H9 (cell line): Measurements from ENCODE around the gene SF3B3. TPM values are rescaled to one million over a fixed set of nuclear protein-coding genes. Genes with fewer than 3 reads are reported as not detected.

Experiments
- DNase-seq: peaks from one replicate; pipeline ENCODE4 v3.0.0-alpha.2; 2017
- H2AFZ ChIP-seq: one replicate; pipeline ENCODE4 v1.6.1; 2013; ENCODE audit warnings: mild to moderate bottlenecking, low read length, control low read depth, moderate library complexity
- H2AK5ac ChIP-seq: 2 replicates; pipeline ENCODE4 v1.6.1; 2013; ENCODE audit warnings: low read length, control low read depth, mixed read lengths; ENCODE audit not compliant: insufficient read length
- H2BK120ac ChIP-seq: one replicate; pipeline ENCODE4 v1.6.1; 2013; ENCODE audit warnings: low read depth, mild to moderate bottlenecking, low read length, control low read depth, inconsistent platforms; ENCODE audit not compliant: poor library complexity, severe bottlenecking
- H2BK12ac ChIP-seq: 2 replicates; pipeline ENCODE4 v1.6.1; 2013; ENCODE audit warnings: low read length, control low read depth, mixed read lengths, low read depth; ENCODE audit not compliant: insufficient read length
- H2BK15ac ChIP-seq: 2 replicates; pipeline ENCODE4 v1.6.1; 2013; ENCODE audit warnings: low read depth, low read length, control low read depth
- H2BK20ac ChIP-seq: one replicate; pipeline ENCODE4 v1.6.1; 2013; ENCODE audit warnings: low read depth, mild to moderate bottlenecking, low read length, control low read depth, inconsistent platforms; ENCODE audit not compliant: poor library complexity, severe bottlenecking
- H2BK5ac ChIP-seq: 2 replicates; pipeline ENCODE4 v1.6.1; 2013; ENCODE audit warnings: low read length, control low read depth, mixed read lengths; ENCODE audit not compliant: insufficient read length
- H3K14ac ChIP-seq: 2 replicates; pipeline ENCODE4 v1.6.1; 2013; ENCODE audit warnings: low read length, control low read depth; ENCODE audit not compliant: insufficient read depth
- H3K18ac ChIP-seq: 2 replicates; pipeline ENCODE4 v1.6.1; 2013; ENCODE audit warnings: low read depth, mild to moderate bottlenecking, mixed read lengths, low read length, control low read depth; ENCODE audit not compliant: insufficient read length
- H3K23ac ChIP-seq: 2 replicates; pipeline ENCODE4 v1.6.1; 2013; ENCODE audit warnings: low read length, control low read depth, mixed read lengths, low read depth; ENCODE audit not compliant: insufficient read length
- H3K23me2 ChIP-seq: 2 replicates; pipeline ENCODE4 v1.6.1; 2013; ENCODE audit warnings: low read depth, mild to moderate bottlenecking, mixed read lengths, low read length, control low read depth; ENCODE audit not compliant: insufficient read length, poor library complexity, severe bottlenecking
- H3K27ac ChIP-seq: 2 replicates; pipeline ENCODE4 v1.5.1; 2013; ENCODE audit warnings: low read length, control low read depth, mixed read lengths, low read depth; ENCODE audit not compliant: insufficient read length
- H3K27me3 ChIP-seq: 2 replicates; pipeline ENCODE4 v1.6.1; 2013; ENCODE audit warnings: low read length, control low read depth, inconsistent platforms; ENCODE audit not compliant: insufficient read depth
- H3K4ac ChIP-seq: 2 replicates; pipeline ENCODE4 v1.6.1; 2013; ENCODE audit warnings: low read depth, mild to moderate bottlenecking, control low read depth, inconsistent platforms, low read length, moderate library complexity
- H3K4me1 ChIP-seq: 2 replicates; pipeline ENCODE4 v1.6.1; 2013; ENCODE audit warnings: low read length, control low read depth, inconsistent platforms; ENCODE audit not compliant: insufficient read depth
- H3K4me2 ChIP-seq: 2 replicates; pipeline ENCODE4 v1.6.1; 2013; ENCODE audit warnings: low read length, control low read depth, mixed read lengths; ENCODE audit not compliant: insufficient read length, insufficient read depth
- H3K56ac ChIP-seq: 2 replicates; pipeline ENCODE4 v1.6.1; 2013; ENCODE audit warnings: low read depth, mild to moderate bottlenecking, mixed read lengths, low read length, control low read depth; ENCODE audit not compliant: insufficient read length
- H3K79me1 ChIP-seq: 2 replicates; pipeline ENCODE4 v1.6.1; 2013; ENCODE audit warnings: low read depth, mild to moderate bottlenecking, moderate library complexity, low read length, control low read depth, inconsistent platforms; ENCODE audit not compliant: insufficient read depth, poor library complexity, severe bottlenecking
- H3K79me2 ChIP-seq: 2 replicates; pipeline ENCODE4 v1.6.1; 2013; ENCODE audit warnings: low read length, control low read depth, inconsistent platforms; ENCODE audit not compliant: insufficient read depth
- H3K9ac ChIP-seq: 2 replicates; pipeline ENCODE4 v1.6.1; 2013; ENCODE audit warnings: low read length, control low read depth, mixed read lengths; ENCODE audit not compliant: insufficient read length; ENCODE audit errors: extremely low read depth
- H3K9me3 ChIP-seq: one replicate; pipeline ENCODE4 v1.6.1; 2013; ENCODE audit warnings: low read depth, low read length, inconsistent platforms; ENCODE audit not compliant: control insufficient read depth
- H3T11ph ChIP-seq: one replicate; pipeline ENCODE4 v1.6.1; 2013; ENCODE audit warnings: mild to moderate bottlenecking, low read length, control low read depth, inconsistent platforms
- H4K20me1 ChIP-seq: one replicate; pipeline ENCODE4 v1.6.1; 2013; ENCODE audit not compliant: control insufficient read depth, insufficient read length, insufficient read depth
- H4K5ac ChIP-seq: 2 replicates; pipeline ENCODE4 v1.6.1; 2013; ENCODE audit warnings: low read depth, mild to moderate bottlenecking, mixed read lengths, low read length, control low read depth; ENCODE audit not compliant: insufficient read length
- H4K8ac ChIP-seq: replicated peaks from 2 replicates; pipeline ENCODE4 v1.6.1; 2013; ENCODE audit warnings: low read length, control low read depth, mixed read lengths, low read depth; ENCODE audit not compliant: insufficient read length
- H4K91ac ChIP-seq: 2 replicates; pipeline ENCODE4 v1.6.1; 2013; ENCODE audit warnings: low read depth, mild to moderate bottlenecking, moderate library complexity, mixed read lengths, low read length, control low read depth; ENCODE audit not compliant: insufficient read length
- H3K27ac Mint-ChIP-seq, 3 experiments: 2 replicates in 2 of 3; 3 replicates in 1 of 3; pipeline ENCODE4 v1.8.0; 2020 to 2021; ENCODE audit warnings: mixed read lengths in 3 of 3, mild to moderate bottlenecking in 1 of 3, moderate library complexity in 1 of 3
- H3K27me3 Mint-ChIP-seq: 2 replicates; pipeline ENCODE4 v1.8.0; 2021; ENCODE audit warnings: low read depth, mild to moderate bottlenecking, moderate library complexity, mixed read lengths
- H3K36me3 Mint-ChIP-seq, 3 experiments: 2 replicates in 2 of 3; 3 replicates in 1 of 3; pipeline ENCODE4 v1.8.0; 2020 to 2021; ENCODE audit warnings: low read depth in 3 of 3, mixed read lengths in 3 of 3; ENCODE audit not compliant: insufficient read depth in 1 of 3
- H3K4me1 Mint-ChIP-seq, 2 experiments: 2 replicates each; pipeline ENCODE4 v1.8.0; 2020; ENCODE audit warnings: mixed read lengths in 2 of 2
- H3K4me3 Mint-ChIP-seq, 2 experiments: 2 replicates in 1 of 2; 3 replicates in 1 of 2; pipeline ENCODE4 v1.8.0; 2020 to 2021; ENCODE audit warnings: mild to moderate bottlenecking in 2 of 2, mixed read lengths in 2 of 2, moderate library complexity in 1 of 2
- H3K9me3 Mint-ChIP-seq, 2 experiments: 2 replicates in 1 of 2; 3 replicates in 1 of 2; pipeline ENCODE4 v1.8.0; 2020; ENCODE audit warnings: mild to moderate bottlenecking in 2 of 2, mixed read lengths in 2 of 2, moderate library complexity in 1 of 2
- WGBS: extraction: QIAGEN DNeasy Blood & Tissue Kit; methylation state at CpG from one replicate; pipeline ENCODE4 v1.1.7; 2013; ENCODE audit warnings: missing lambda C conversion rate, low lambda C conversion rate, mixed read lengths; ENCODE audit not compliant: insufficient read length; ENCODE audit errors: extremely low coverage; 5-methylcytosine and 5-hydroxymethylcytosine counted together
- total RNA-seq: library from RNA; stranded (reverse); gene quantifications from 2 replicates; pipeline ENCODE4 v1.2.1, GENCODE V29; 2021
- TF ChIP-seq, protein P1 (sequence below): fragments of 200-600 bp; sonication (generic); conservative IDR thresholded peaks from 3 replicates; pipeline ENCODE4 v1.8.0; 2021; ENCODE audit warnings: antibody characterized with exemption, mild to moderate bottlenecking

Gene SF3B3
- total RNA-seq, 1 experiment from 2014 or later = 493 TPM

DNA sequence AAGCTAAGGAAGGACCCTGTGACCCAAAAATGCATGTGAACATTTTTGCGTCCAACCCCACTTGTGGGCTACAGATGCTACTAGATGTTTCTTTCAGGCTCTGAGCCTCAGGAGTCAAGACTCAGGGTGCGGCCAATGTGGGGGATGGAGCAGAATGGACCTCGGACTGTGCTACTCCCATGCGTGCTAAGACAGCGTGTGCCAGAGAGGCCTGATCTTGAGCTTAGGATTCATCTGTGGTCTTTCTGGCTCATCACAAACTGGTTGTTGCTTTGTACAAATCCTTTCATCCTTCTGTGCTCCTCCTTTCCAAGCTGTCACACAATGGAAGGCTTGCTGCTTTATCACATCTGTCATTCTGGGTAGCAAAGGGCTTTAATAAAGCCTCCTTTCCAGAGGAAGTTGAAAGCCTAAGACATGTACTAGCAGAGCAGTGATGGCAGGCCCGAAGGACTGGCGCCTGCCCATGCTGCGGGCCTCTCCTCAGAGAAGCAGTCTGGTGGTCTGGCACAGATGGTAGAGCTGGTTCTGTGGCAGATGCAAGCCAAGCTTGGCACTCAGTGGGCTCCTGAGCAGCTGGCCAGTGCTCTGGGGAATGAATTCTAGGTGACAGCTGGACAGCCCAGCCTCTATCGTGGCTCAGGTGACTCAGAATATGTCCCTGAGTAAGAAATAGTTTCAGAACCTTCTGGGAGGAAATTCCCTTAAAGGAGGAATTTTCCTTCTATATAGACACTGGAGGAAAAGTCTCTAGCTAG, 28.0 kb upstream of the SF3B3 start:
- Histone ChIP-seq H2AFZ (no peak overlapping the region), H4K8ac (no peak overlapping the region), H3K79me2 (no peaks in the 10 kb centered on the region), H2BK5ac (no peak overlapping the region), H3K4ac (no peak overlapping the region), H3K9me3 (no peaks in the 10 kb centered on the region), H2BK12ac (no peak overlapping the region), H3K79me1 (no peaks in the 10 kb centered on the region), H3K14ac (no peak overlapping the region), H2AK5ac (no peak overlapping the region), H3T11ph (no peak overlapping the region), H2BK15ac (no peak overlapping the region), H2BK20ac (no peak overlapping the region), H3K56ac (no peak overlapping the region), H4K20me1 (no peaks in the 10 kb centered on the region), H3K4me1 (no peaks in the 10 kb centered on the region), H3K23ac (no peak overlapping the region), H3K23me2 (no peaks in the 10 kb centered on the region), H3K4me2 (no peak overlapping the region), H2BK120ac (no peak overlapping the region), H3K27me3 (no peaks in the 10 kb centered on the region), H4K91ac (no peak overlapping the region), H3K18ac (no peak overlapping the region), H4K5ac (no peak overlapping the region), H3K27ac (no peak overlapping the region), H3K9ac (no peak overlapping the region)
- Mint-ChIP-seq H3K4me1 (no peaks in the 10 kb centered on the region), H3K36me3 (peaks cover 0 to 47% (median 35%) of the 10 kb centered on the region in 3 experiments; a peak in 6 of 7 replicates), H3K27me3 (no peaks in the 10 kb centered on the region), H3K27ac (no peak overlapping the region), H3K4me3 (no peak overlapping the region), H3K9me3 (no peaks in the 10 kb centered on the region)
- TF ChIP-seq, protein P1, sequence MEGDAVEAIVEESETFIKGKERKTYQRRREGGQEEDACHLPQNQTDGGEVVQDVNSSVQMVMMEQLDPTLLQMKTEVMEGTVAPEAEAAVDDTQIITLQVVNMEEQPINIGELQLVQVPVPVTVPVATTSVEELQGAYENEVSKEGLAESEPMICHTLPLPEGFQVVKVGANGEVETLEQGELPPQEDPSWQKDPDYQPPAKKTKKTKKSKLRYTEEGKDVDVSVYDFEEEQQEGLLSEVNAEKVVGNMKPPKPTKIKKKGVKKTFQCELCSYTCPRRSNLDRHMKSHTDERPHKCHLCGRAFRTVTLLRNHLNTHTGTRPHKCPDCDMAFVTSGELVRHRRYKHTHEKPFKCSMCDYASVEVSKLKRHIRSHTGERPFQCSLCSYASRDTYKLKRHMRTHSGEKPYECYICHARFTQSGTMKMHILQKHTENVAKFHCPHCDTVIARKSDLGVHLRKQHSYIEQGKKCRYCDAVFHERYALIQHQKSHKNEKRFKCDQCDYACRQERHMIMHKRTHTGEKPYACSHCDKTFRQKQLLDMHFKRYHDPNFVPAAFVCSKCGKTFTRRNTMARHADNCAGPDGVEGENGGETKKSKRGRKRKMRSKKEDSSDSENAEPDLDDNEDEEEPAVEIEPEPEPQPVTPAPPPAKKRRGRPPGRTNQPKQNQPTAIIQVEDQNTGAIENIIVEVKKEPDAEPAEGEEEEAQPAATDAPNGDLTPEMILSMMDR = no peak
- DNase-seq = no peak
- WGBS = no CpG with 5 or more reads among the region's 9 CpGs
